Erythroblast (primary cell): ENCODE results near the gene SUPT3H.
"Not testable (repeated sequence)": the region's sequence is repeated elsewhere in the genome, so short reads cannot be mapped to it uniquely, and the experiment has no call there.

Experiments
- DNase-seq, 2 experiments: peaks; one replicate each; lab custom pipeline; 2025; lab: John Stamatoyannopoulos, UW
- GATA1 ChIP-seq: IDR thresholded peaks from 2 replicates; pipeline ENCODE4 v1.6.1; 2011; ENCODE audit warnings: low read depth, mild to moderate bottlenecking, control low read depth, low read length, moderate library complexity
- POLR2A ChIP-seq: IDR thresholded peaks from 2 replicates; pipeline ENCODE4 v1.6.1; 2011; ENCODE audit warnings: mild to moderate bottlenecking, low read length

Gene SUPT3H

DNA sequence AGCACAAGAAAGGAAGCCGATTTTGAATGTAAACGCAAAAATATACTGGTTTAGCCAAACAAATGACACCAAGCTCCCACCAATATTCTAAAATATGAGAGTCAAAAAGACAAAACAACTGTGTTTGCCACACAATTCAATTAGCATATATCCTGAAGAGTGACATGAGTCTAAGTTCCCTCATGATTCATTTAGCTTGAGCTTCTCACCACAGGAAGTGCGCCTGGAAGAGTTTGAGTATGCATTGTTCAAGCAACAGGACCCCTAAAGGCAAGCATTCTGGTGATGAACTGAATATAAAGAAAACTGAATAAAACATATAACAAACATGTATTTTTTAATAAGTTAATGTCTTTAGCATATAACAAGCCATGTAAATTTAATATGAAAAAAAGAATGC lies 164.8 kb downstream of the SUPT3H start:
- no peak for TF ChIP-seq GATA1
- no peak for TF ChIP-seq POLR2A
- DNase-seq = no peak

DNA sequence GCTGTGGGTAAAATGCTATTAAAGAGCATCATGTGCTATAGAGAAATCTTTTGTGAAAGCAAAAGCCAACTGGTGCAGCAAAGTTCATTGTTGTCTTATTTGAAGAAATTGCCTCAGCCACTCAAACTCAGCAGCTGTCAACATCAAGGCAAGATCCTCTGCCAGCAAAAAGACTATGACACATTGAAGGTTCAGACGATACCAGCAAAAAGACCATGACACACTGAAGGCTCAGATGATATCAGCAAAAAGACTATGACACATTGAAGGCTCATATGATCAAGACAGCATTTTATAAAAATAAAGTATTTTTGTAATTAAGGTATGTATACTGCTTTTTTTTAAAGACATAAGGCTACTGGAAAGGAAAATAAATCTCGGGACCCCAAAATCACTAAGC lies 168.0 kb downstream of the SUPT3H start:
- no peak for TF ChIP-seq POLR2A
- no peak for TF ChIP-seq GATA1
- peak in 1 of 2 experiments; percentile 7 for DNase-seq

DNA sequence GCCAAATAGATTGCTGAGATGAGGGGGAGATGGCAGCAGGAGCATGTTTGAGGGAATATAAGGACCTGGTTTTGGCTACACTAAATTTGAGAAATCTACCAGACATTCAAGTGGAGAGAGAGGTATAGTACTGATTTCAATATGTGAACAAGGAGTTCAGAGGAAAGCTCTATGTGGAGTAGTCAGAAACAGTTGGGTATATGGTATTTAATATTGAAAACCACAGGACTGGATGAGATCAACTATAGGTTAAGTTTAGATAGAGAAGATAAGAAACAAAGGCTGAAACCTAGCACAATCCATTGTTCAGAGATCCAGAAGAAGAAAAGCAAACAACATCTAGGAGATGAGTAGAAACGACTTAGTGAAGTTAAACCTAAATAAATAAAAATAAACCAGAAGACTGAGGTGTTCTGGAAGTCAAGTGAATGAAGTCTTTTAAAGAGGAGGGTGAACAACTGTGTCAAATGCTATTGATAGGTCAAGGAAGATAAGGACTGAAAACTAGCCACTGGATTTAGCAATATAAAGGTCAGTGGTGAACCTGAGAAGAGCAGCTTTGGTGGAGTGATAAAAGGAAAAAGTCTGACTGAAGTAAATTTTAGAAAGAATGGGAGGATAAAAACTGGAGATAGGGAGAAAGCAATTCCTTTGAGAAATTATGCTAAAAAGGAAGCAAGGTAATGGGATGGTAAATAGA lies 170.8 kb downstream of the SUPT3H start:
- DNase-seq = no peak
- TF ChIP-seq GATA1 (no peak), POLR2A (no peak)

DNA sequence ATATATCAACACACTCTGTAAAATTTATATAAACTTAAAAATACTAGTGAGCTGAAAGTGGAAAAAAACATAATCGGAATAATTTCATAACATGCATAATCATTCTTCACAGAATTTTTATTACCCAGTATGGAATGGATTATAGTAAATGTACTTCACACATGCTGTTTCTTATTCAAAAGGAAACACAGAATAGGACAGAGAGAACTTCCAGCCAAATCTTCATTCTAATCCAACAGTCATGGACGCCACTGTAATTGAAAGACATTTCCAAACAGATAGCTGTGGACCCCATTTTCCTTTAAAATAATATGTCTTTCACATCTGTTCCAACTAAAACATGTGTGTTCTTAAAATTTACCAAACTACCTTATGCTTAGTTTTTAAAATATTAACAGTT lies 176.2 kb downstream of the SUPT3H start:
- TF ChIP-seq GATA1 = no peak
- TF ChIP-seq POLR2A = no peak
- no peak for DNase-seq

DNA sequence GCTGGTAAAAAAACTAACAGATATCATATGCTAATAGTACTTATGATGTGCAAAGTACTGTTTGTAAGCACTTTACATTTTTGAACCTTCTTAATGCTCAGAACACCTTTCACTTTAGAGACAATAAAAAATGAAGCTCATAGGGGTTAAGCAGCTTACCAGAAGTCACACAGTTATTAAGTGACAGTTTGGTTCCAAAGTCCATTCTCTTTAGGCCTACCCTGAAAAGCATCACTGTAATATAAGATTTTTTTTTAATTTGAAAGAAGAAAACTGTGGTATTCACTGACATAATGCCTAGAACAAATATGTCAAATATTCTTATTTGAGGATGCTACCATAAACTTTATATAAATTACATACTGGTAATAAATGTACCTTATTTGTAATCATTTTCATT lies 177.2 kb downstream of the SUPT3H start:
- TF ChIP-seq GATA1 = no peak
- TF ChIP-seq POLR2A = no peak
- DNase-seq = no peak

DNA sequence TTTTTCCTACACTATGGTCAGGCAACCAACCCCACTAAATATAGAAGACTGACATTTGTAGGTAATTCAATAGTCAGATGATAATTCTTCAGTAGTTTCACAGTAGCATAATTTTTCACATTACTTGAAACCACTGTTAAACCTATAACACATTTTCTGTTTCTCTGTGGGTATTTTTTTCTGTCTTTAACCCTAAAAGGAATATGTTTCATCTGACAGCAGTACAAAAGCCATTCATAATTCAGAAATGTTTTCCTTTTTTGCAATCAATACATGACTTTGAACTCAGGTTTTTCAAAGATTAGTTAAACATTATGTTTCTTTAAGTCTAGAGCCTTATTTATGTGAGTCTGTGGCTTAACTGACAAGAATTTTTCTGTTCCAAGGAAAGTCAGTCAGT lies 178.2 kb downstream of the SUPT3H start:
- DNase-seq = no peak

DNA sequence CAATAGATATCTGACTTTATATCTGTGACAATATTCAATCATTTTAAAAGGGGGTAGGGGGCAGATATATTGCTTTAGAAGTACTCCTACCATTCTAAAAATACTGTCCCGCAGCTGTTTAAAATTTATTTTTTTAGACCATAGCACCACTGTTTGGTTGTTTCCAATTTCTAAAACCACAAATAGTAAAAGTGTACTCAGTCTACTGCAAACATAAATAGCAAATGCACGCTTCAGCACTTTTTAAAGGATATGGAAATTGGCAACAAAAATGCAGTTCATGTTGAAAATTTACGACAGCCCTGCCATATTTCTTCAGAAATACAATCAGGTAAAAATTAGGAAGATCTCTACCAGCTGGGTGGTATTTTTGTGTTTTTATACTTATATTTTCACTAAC lies 181.6 kb downstream of the SUPT3H start:
- TF ChIP-seq POLR2A (no peak), GATA1 (no peak)
- DNase-seq = no peak

More for the DNA sequence above, 178.2 kb downstream of the SUPT3H start:
- no peak for TF ChIP-seq POLR2A
- TF ChIP-seq GATA1 = no peak

DNA sequence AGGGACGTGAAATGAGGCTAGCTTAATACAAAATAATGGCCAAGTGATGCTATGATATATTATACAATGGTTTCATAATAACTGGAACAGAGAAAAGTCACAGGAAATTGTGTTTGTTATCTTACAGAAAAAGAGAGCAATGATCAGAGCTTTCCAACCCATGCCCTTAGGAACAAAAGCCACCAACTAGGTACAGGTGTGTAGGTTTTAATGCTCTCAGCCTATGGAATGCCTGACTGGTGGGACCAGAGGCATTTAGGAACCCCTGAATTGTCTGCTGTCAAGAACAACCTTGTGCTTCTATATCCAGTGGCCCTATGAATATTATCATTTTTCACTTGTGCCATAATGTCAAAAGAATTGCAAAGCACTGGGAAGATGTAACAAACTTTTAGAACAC lies 182.6 kb downstream of the SUPT3H start:
- no peak for DNase-seq
- no peak for TF ChIP-seq GATA1
- TF ChIP-seq POLR2A = no peak

DNA sequence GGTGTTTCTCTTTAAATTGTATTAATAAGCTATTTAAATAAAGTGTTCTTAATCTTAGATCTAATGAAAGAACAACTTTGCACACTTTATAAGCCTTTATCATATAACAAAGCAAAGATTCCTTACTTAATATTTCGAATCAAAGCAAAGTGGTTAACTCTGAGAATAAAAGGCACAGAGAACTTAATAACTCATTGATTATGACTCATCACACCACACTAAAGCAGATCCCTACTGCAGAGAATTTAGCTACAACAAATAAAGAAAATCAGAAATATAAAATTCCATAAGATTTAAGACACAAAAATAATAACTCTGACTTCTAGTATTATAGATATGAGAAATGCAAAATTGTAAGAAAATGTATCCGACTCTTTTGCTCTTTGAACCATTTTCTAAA lies 185.2 kb downstream of the SUPT3H start:
- TF ChIP-seq POLR2A (no peak), GATA1 (no peak)
- no peak for DNase-seq

DNA sequence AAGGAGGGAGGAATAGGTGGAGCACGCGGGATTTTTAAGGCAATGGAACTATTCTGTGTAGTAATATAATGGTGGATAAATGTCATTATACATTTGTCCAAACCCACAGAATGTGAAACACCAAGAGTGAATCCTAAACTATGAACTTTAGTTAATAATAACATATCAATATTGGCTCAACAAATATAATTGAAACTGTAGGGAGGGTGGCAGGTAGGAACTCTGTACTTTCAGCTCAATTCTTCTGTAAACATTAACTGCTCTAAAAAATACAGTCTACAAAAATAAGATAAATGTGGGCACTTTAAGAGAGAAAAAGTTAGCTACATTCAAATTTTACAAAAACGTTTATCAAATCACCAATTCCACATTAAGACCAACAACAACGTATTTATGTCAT lies 186.3 kb downstream of the SUPT3H start:
- no peak for DNase-seq
- TF ChIP-seq POLR2A (no peak), GATA1 (no peak)

DNA sequence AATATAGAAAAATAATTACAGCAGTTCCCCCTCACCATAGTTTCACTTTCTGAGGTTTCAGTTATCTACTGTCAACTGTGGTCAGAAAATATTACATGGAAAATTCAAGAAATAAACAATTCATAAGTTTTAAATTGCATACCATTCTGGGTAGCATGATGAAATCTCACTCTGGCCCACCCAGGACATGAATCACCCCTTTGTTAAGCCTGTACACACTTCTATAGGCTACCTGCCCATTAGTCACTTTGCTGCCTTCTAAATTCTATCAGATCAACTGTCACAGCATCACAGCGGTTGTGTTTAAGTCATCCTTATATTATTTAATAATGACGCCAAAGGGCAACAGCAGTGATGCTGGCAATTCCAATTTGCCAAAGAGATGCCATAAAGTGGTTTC lies 189.9 kb downstream of the SUPT3H start:
- DNase-seq = no peak
- no peak for TF ChIP-seq GATA1
- no peak for TF ChIP-seq POLR2A

DNA sequence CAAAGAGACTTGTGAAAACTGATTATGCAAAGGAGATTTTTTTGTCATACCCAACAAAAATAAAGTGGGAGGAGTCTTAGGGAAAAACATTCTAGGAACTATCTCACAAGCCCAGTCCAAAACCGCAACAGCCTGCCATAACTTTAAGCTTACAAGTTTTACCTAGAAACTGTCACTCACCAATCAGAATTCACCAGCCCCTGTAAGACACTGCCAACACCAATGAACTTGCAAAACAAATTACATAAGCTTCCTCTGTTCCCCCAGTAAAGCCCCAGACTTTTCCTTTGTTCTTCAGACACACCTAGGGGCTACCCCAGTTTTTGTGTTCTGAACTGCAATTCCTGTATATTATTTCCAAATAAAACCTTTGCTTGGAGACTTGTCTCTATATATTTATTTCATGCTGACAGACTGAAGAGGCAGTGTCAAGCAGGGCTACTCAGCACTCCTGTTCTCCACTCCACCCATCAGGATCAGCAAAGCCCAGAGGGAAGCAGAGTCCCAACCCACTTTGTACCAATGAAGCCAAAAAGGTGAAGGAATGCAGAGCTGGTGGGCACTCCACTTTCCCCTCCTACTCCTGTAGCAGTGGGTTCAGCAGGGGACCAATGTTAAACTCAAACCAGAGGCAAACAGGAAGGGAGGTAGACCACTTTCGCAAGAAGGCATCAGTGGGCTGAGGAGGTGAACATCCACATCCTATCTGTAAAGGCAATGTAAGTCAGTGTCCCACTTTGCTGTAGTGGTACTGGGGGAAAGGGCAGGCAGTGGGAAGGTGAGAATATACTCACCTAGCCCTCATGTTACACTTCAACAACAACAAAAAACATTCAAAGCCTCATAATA lies 192.1 kb downstream of the SUPT3H start:
- TF ChIP-seq POLR2A (no peak), GATA1 (no peak)
- DNase-seq = no peak

DNA sequence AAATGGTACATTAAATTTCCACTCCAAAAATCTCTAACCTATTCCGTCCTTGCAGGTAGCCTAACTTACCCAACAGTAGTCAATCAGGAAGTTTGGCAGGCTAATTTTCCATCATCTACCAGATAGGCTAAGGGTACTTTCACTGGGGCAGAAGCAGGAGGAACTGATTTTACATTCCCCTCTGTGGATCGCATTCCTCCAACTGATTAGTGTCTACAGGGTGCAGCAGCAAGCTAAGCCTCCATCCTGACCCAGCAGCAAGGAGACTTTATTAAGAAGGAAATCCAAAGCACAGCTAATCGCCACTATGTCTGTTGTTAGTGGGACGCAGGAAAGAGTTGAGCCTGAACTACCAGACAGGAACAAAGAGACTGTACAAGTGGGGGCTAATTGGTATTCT lies 192.8 kb downstream of the SUPT3H start:
- DNase-seq = no peak

DNA sequence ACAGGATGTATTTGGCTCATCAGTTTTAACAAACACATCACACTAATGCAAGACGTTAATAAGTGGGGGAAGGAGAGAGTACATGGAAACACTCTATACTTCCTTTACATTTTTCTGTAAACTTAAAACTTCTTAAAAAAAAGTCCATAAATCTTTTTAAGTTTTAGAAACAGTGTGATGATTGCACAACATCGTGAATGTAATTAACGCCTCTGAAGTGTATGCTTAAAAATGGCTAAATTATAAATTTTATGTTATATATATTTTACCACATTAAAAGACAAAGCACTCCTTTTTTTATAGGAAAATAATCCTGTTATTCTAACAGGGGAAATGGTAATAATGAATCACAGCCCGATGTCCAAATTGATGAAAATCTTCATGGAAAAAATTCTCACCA lies 193.7 kb downstream of the SUPT3H start:
- no peak for DNase-seq
- TF ChIP-seq GATA1 (no peak), POLR2A (no peak)

More for the DNA sequence above, 192.8 kb downstream of the SUPT3H start:
- TF ChIP-seq GATA1 (no peak), POLR2A (no peak)

DNA sequence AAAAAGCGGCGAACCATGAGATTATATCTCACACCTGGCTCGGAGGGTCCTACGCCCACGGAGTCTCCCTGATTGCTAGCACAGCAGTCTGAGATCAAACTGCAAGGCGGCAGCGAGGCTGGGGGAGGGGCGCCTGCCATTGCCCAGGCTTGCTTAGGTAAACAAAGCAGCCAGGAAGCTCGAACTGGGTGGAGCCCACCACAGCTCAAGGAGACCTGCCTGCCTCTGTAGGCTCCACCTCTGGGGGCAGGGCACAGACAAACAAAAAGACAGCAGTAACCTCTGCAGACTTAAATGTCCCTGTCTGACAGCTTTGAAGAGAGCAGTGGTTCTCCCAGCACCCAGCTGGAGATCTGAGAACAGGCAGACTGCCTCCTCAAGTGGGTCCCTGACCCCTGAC lies 201.4 kb downstream of the SUPT3H start:
- not testable (repeated sequence) for DNase-seq
